Mesenchymal stem cell (in vitro differentiated cells and primary cell): Measurements from ENCODE around the gene RMP24.

Experiments
- DNase-seq: peaks from one replicate; pipeline ENCODE4 v3.0.0-alpha.2; 2013
- H2AFZ ChIP-seq: one replicate; pipeline ENCODE4 v1.6.1; 2013; ENCODE audit warnings: low read depth, mild to moderate bottlenecking, control low read depth, inconsistent platforms, low read length, moderate library complexity
- H2AK5ac ChIP-seq: 2 replicates; pipeline ENCODE4 v1.6.1; 2013; ENCODE audit warnings: low read length, moderate library complexity, mild to moderate bottlenecking, inconsistent platforms; ENCODE audit not compliant: severe bottlenecking
- H2BK120ac ChIP-seq: one replicate; pipeline ENCODE4 v1.6.1; 2013; ENCODE audit warnings: low read depth, mild to moderate bottlenecking, inconsistent platforms, low read length, moderate library complexity
- H2BK12ac ChIP-seq, 2 experiments: one replicate each; pipeline ENCODE4 v1.6.1; 2013; ENCODE audit warnings: inconsistent platforms in 2 of 2, low read length in 2 of 2, mild to moderate bottlenecking in 2 of 2, moderate library complexity in 2 of 2, control low read depth in 1 of 2
- H2BK15ac ChIP-seq: one replicate; pipeline ENCODE4 v1.6.1; 2013; ENCODE audit warnings: mild to moderate bottlenecking, low read depth, inconsistent platforms; ENCODE audit not compliant: poor library complexity, severe bottlenecking
- H2BK5ac ChIP-seq: 2 replicates; pipeline ENCODE4 v1.6.1; 2013; ENCODE audit warnings: low read depth, mild to moderate bottlenecking, low read length, control low read depth, inconsistent platforms; ENCODE audit not compliant: poor library complexity, severe bottlenecking
- H3K14ac ChIP-seq, 2 experiments: one replicate each; pipeline ENCODE4 v1.6.1; 2013; ENCODE audit warnings: inconsistent platforms in 2 of 2, low read length in 2 of 2, control low read depth in 1 of 2, mild to moderate bottlenecking in 1 of 2, moderate library complexity in 1 of 2
- H3K18ac ChIP-seq, 2 experiments: one replicate each; pipeline ENCODE4 v1.6.1; 2013; ENCODE audit warnings: inconsistent platforms in 2 of 2, low read length in 2 of 2, control low read depth in 1 of 2, low read depth in 1 of 2, mild to moderate bottlenecking in 1 of 2
- H3K23ac ChIP-seq, 2 experiments: one replicate each; pipeline ENCODE4 v1.6.1; 2013; ENCODE audit warnings: inconsistent platforms in 2 of 2, low read length in 2 of 2, mild to moderate bottlenecking in 2 of 2, moderate library complexity in 2 of 2, control low read depth in 1 of 2
- H3K27ac ChIP-seq: 2 replicates; pipeline ENCODE4 v1.5.1; 2013; ENCODE audit warnings: mild to moderate bottlenecking, moderate library complexity, low read length, control low read depth, inconsistent platforms; ENCODE audit not compliant: poor library complexity, severe bottlenecking
- H3K27me3 ChIP-seq, 2 experiments: 2 replicates each; pipeline versions ENCODE4 v1.6.1 to v1.7.0; 2013; ENCODE audit warnings: low read length in 2 of 2, mild to moderate bottlenecking in 2 of 2, moderate library complexity in 2 of 2, control low read depth in 1 of 2, inconsistent platforms in 1 of 2; ENCODE audit not compliant: control insufficient read depth in 1 of 2, insufficient read depth in 1 of 2
- H3K36me3 ChIP-seq, 2 experiments: 2 replicates each; pipeline versions ENCODE4 v1.6.1 to v1.7.0; 2013; ENCODE audit warnings: low read length in 2 of 2, control low read depth in 1 of 2, inconsistent platforms in 1 of 2, low read depth in 1 of 2, mild to moderate bottlenecking in 1 of 2; ENCODE audit not compliant: insufficient read depth in 2 of 2, control insufficient read depth in 1 of 2
- H3K4ac ChIP-seq, 2 experiments: one replicate each; pipeline ENCODE4 v1.6.1; 2013; ENCODE audit warnings: inconsistent platforms in 2 of 2, low read length in 2 of 2, mild to moderate bottlenecking in 2 of 2, moderate library complexity in 2 of 2, control low read depth in 1 of 2, low read depth in 1 of 2
- H3K4me1 ChIP-seq: 2 replicates; pipeline ENCODE4 v1.6.1; 2013; ENCODE audit warnings: low read depth, low read length, control low read depth; ENCODE audit not compliant: control insufficient read depth, insufficient read depth
- H3K4me2 ChIP-seq: 2 replicates; pipeline ENCODE4 v1.6.1; 2013; ENCODE audit warnings: low read length, mild to moderate bottlenecking, inconsistent platforms; ENCODE audit not compliant: poor library complexity, severe bottlenecking
- H3K4me3 ChIP-seq, 2 experiments: 2 replicates each; pipeline versions ENCODE4 v1.5.1 to v1.7.0; 2013; ENCODE audit warnings: low read length in 2 of 2, mild to moderate bottlenecking in 2 of 2, control low read depth in 1 of 2, low read depth in 1 of 2; ENCODE audit not compliant: insufficient read depth in 1 of 2
- H3K79me1 ChIP-seq: replicated peaks from 2 replicates; pipeline ENCODE4 v1.6.1; 2013; ENCODE audit warnings: mild to moderate bottlenecking, control low read depth, low read length, inconsistent platforms; ENCODE audit not compliant: poor library complexity, severe bottlenecking
- H3K9ac ChIP-seq: 2 replicates; pipeline ENCODE4 v1.7.0; 2013; ENCODE audit warnings: mild to moderate bottlenecking, low read length, moderate library complexity
- H3K9me3 ChIP-seq: 2 replicates; pipeline ENCODE4 v1.7.0; 2013; ENCODE audit warnings: mild to moderate bottlenecking, low read length; ENCODE audit not compliant: control insufficient read depth
- H4K8ac ChIP-seq: one replicate; pipeline ENCODE4 v1.6.1; 2013; ENCODE audit warnings: inconsistent platforms, mild to moderate bottlenecking, low read length, moderate library complexity
- H4K91ac ChIP-seq: one replicate; pipeline ENCODE4 v1.6.1; 2013; ENCODE audit warnings: mild to moderate bottlenecking, low read length, inconsistent platforms
- WGBS: methylation state at CpG from one replicate; pipeline ENCODE4 v1.1.7; 2013; ENCODE audit warnings: mixed read lengths; 5-methylcytosine and 5-hydroxymethylcytosine counted together

The RMP24 gene

DNA sequence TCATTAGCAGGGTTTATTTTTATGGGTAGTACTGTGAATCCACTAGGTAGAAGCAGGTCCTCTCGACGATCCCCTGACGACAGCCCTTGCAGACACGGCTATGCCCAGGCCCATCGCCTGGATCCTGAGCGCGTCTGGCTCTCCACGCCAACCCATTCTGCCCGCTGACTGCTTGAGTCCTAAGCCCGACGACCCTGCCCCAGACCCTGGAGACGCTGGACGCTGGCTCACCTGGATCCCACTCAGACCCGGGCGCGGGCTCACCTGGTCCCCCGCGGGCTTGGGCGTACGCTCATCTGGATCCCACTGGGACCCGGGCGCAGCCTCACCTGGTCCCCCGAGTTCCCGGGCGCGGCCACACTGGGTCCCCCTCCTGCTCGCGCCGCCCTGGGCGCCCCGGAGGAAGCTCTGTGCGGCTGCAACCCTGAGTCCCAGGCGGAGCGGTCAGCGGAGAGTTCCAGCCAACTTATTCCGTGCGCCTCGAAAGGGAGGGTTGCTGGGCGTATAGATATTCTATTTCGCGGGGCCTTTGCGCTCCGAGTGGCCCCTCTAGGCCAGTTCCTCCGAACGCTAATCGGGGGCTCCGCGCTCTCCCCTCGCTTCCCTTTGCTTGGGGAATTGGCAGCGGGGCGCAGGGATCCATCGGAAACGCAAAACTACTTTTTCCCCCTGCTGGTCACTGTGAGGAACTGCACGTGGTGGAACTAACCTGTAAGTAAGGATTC is 22.4 kb upstream of the RMP24 start:
- Histone ChIP-seq H2BK5ac (no peak overlapping the region), H3K18ac (no peak overlapping the region), H4K8ac (peak overlapping the region; percentile 33), H3K14ac (peak overlapping the region in 1 of 2 experiments; percentile 49), H4K91ac (no peak overlapping the region), H3K4me3 (peak overlapping the region; percentile 52 to 81), H3K4me1 (peaks cover 5% of the 10 kb centered on the region), H2AFZ (peak overlapping the region; percentile 78), H3K4me2 (peak overlapping the region; percentile 95), H3K23ac (peak overlapping the region in 1 of 2 experiments; percentile 27), H3K27me3 (peaks cover 4 to 14% of the 10 kb centered on the region in 2 experiments), H3K9ac (peak overlapping the region; percentile 65), H2BK15ac (no peak overlapping the region), H2BK12ac (peak overlapping the region in 1 of 2 experiments; percentile 73), H3K4ac (peak overlapping the region in 1 of 2 experiments; percentile 42), H2BK120ac (no peak overlapping the region), H2AK5ac (no peak overlapping the region), H3K27ac (no peak overlapping the region), H3K79me1 (no peaks in the 10 kb centered on the region), H3K9me3 (peaks cover 7% of the 10 kb centered on the region), H3K36me3 (no peaks in the 10 kb centered on the region)
- 3% methylated on average over 54 of the region's 54 CpGs for WGBS
- peak; percentile 78 for DNase-seq

GRCh38 chr18:35950628-35950982 is 21.9 kb upstream of the RMP24 start:
- Histone ChIP-seq H3K27me3 (peaks cover 4 to 14% of the 10 kb centered on the region in 2 experiments), H3K23ac (no peak overlapping the region), H2AK5ac (no peak overlapping the region), H2BK120ac (no peak overlapping the region), H3K36me3 (no peaks in the 10 kb centered on the region), H3K9ac (peak overlapping the region; percentile 65), H3K4me3 (peak overlapping the region in 1 of 2 experiments; percentile 81), H3K9me3 (peaks cover 8% of the 10 kb centered on the region), H3K18ac (no peak overlapping the region), H2AFZ (no peak overlapping the region), H2BK12ac (no peak overlapping the region), H2BK5ac (no peak overlapping the region), H3K14ac (no peak overlapping the region), H3K4me1 (peaks cover 5% of the 10 kb centered on the region), H4K8ac (no peak overlapping the region), H3K4me2 (no peak overlapping the region), H3K79me1 (no peaks in the 10 kb centered on the region), H4K91ac (no peak overlapping the region), H3K27ac (no peak overlapping the region), H2BK15ac (no peak overlapping the region), H3K4ac (no peak overlapping the region)
- no peak for DNase-seq
- WGBS = 45% methylated on average over 4 of the region's 6 CpGs

- Histone ChIP-seq H3K4me1 (peaks cover 5% of the 10 kb centered on the region), H2BK15ac (no peak overlapping the region), H2AFZ (no peak overlapping the region), H3K4me3 (no peak overlapping the region), H3K18ac (no peak overlapping the region), H2BK5ac (no peak overlapping the region), H2AK5ac (no peak overlapping the region), H3K27ac (no peak overlapping the region), H3K4me2 (no peak overlapping the region), H2BK120ac (no peak overlapping the region), H3K9ac (no peak overlapping the region), H3K79me1 (no peaks in the 10 kb centered on the region), H3K9me3 (peaks cover 13% of the 10 kb centered on the region), H3K36me3 (no peaks in the 10 kb centered on the region), H4K8ac (no peak overlapping the region), H3K27me3 (peaks cover 4 to 10% of the 10 kb centered on the region in 2 experiments), H3K4ac (no peak overlapping the region), H4K91ac (no peak overlapping the region), H2BK12ac (no peak overlapping the region), H3K14ac (no peak overlapping the region), H3K23ac (no peak overlapping the region)
- no peak for DNase-seq
- WGBS = no CpG with 5 or more reads among the region's 1 CpG
Observed at GRCh38 chr18:35953688-35954087, 18.8 kb upstream of the RMP24 start.

DNA sequence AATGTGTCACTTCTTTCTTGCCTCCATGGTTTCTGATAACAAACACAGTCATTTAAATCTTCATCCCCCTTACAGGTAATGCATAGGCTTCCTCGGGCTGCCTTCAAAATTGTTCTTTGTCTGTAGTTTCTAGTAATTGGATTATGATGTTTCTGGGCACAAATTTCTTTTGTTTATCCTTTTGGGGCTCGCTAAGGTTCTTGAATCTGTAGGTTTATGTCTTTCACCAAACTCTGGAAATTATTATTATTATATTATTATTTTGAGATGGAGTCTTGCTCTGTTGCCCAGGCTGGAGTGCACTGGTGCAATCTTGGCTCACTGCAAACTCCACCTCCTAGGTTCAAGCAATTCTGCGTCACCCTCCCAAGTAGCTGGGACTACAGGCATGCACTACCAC is 16.3 kb upstream of the RMP24 start:
- H2BK15ac ChIP-seq = no peak overlapping the region
- H3K9ac ChIP-seq = no peak overlapping the region
- H3K27ac ChIP-seq = no peak overlapping the region
- no peak overlapping the region for H2BK12ac ChIP-seq
- H3K18ac ChIP-seq = no peak overlapping the region
- H3K4me2 ChIP-seq = no peak overlapping the region
- no peaks in the 10 kb centered on the region for H3K27me3 ChIP-seq
- H2AK5ac ChIP-seq = no peak overlapping the region
- H3K79me1 ChIP-seq = no peaks in the 10 kb centered on the region
- H2BK5ac ChIP-seq = no peak overlapping the region
- WGBS = no CpG with 5 or more reads among the region's 3 CpGs
- H3K4me3 ChIP-seq = no peak overlapping the region
- no peak overlapping the region for H3K23ac ChIP-seq
- no peak for DNase-seq
- H2AFZ ChIP-seq = no peak overlapping the region
- H4K8ac ChIP-seq = no peak overlapping the region
- H3K4me1 ChIP-seq = no peaks in the 10 kb centered on the region
- H2BK120ac ChIP-seq = no peak overlapping the region
- no peak overlapping the region for H4K91ac ChIP-seq
- no peak overlapping the region for H3K14ac ChIP-seq
- no peaks in the 10 kb centered on the region for H3K36me3 ChIP-seq
- peaks cover 23% of the 10 kb centered on the region for H3K9me3 ChIP-seq
- no peak overlapping the region for H3K4ac ChIP-seq
